HCT116 (cell line): ENCODE results near the gene NUDT4.

Source experiments
- EGR1 ChIP-seq: IDR thresholded peaks from 2 replicates; pipeline ENCODE4 v1.6.1; 2012; ENCODE audit warnings: low read depth
- TF ChIP-seq, protein P1 (sequence below): IDR thresholded peaks from 2 replicates; pipeline ENCODE4 v1.6.1; 2011; ENCODE audit warnings: mild to moderate bottlenecking, low read length, moderate library complexity; ENCODE audit not compliant: insufficient replicate concordance; ENCODE audit errors: extremely low read depth

GRCh38 chr12:93441081-93441616, 63.4 kb downstream of the NUDT4 start:
- TF ChIP-seq, protein P1, sequence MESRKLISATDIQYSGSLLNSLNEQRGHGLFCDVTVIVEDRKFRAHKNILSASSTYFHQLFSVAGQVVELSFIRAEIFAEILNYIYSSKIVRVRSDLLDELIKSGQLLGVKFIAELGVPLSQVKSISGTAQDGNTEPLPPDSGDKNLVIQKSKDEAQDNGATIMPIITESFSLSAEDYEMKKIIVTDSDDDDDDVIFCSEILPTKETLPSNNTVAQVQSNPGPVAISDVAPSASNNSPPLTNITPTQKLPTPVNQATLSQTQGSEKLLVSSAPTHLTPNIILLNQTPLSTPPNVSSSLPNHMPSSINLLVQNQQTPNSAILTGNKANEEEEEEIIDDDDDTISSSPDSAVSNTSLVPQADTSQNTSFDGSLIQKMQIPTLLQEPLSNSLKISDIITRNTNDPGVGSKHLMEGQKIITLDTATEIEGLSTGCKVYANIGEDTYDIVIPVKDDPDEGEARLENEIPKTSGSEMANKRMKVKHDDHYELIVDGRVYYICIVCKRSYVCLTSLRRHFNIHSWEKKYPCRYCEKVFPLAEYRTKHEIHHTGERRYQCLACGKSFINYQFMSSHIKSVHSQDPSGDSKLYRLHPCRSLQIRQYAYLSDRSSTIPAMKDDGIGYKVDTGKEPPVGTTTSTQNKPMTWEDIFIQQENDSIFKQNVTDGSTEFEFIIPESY = no peak
- TF ChIP-seq EGR1 = no peak
